Measurements from ENCODE around the gene SH3RF2.

The SH3RF2 gene

DNA sequence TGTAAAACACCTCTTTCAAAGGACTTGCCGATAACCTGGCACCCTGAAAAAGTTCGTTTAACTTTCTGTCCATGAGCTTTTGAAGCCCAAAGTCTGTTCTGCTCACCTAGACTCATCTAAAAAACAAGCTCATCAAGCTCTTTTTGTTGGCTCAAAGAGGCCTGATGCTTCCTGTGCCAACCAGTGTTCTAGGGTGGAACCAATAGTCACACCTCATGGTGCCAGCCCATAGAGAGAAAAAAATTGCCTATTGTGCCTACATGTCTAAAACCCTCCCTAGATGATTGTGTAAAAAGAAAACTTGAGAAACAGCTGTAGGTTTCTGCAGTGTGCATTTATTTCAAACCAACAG, 4.7 kb downstream of the SH3RF2 start:
- Histone ChIP-seq H3K27me3 (ENCODE audit: control insufficient read depth, insufficient read depth, low read length) (peaks cover 11% of the 10 kb centered on the region; the same call in 1 of the 2 replicates), H3K9ac (ENCODE audit: low read depth, low read length) (no peak overlapping the region), H3K4me3 (ENCODE audit: low read depth, low read length) (no peak overlapping the region), H3K36me3 (ENCODE audit: control insufficient read depth, insufficient read depth, low read length) (no peaks in the 10 kb centered on the region), H3K9me3 (ENCODE audit: control insufficient read depth, insufficient read depth, low read length) (no peaks in the 10 kb centered on the region), H3K27ac (ENCODE audit: low read depth, low read length) (no peak overlapping the region), H3K4me1 (ENCODE audit: control insufficient read depth, insufficient read depth, low read length) (peaks cover 30% of the 10 kb centered on the region)

DNA sequence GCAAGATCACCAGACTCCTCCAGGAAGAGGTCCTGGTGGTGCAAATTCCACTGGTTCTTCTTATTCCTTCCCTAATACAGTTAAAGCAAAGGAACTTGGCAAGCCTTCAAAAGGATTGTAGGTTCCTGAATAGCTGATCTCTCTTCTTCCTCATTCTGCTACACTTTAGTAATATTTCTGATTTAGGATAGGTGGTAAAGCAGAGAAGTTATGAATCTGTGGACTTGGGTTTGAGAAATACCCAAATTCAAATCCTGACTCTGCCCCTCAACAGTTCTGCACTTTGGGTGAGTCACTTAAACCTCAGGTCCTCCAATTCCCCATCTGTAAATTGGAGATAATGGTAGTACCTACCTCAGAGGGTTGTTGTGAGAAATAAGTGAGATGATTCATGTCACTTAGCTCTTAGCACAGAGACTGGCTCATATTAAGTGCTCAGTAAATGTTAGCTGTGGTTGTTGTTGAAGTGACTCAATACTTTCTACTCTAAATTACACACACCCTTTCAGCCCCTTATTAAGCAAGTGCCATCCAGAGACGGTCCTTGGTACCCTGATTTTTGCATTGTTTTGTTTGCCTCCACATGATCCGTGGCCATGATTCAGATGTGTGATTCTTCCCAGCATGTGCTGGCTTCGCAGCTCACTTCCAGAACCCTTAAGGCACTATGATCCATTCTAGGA, 5.2 kb downstream of the SH3RF2 start:
- Histone ChIP-seq H3K9ac (ENCODE audit: low read depth, low read length) (no peak overlapping the region), H3K4me1 (ENCODE audit: control insufficient read depth, insufficient read depth, low read length) (peaks cover 28% of the 10 kb centered on the region), H3K9me3 (ENCODE audit: control insufficient read depth, insufficient read depth, low read length) (no peaks in the 10 kb centered on the region), H3K36me3 (ENCODE audit: control insufficient read depth, insufficient read depth, low read length) (no peaks in the 10 kb centered on the region), H3K27ac (ENCODE audit: low read depth, low read length) (no peak overlapping the region), H3K4me3 (ENCODE audit: low read depth, low read length) (no peak overlapping the region), H3K27me3 (ENCODE audit: control insufficient read depth, insufficient read depth, low read length) (peaks cover 11% of the 10 kb centered on the region; the same call in 1 of the 2 replicates)

DNA sequence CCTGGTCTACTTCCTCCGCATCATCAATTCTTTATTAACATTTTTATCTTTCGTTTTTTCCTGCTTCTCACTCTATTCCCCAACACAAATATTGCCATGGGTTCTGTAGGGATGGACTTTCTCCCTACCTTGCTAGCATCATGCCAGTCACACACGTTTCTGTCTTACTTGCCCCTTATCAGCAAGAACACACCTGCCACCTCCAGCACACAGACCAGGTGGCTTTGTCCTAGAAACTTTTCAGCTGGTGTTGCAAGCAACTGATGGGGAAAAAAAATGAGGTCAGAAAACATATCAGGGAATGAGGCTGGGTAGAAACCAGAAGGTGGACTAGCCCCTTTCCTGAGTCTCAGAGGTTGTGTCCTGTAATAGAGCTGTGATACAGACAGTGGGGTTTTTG, 5.8 kb downstream of the SH3RF2 start:
- Histone ChIP-seq H3K4me3 (ENCODE audit: low read depth, low read length) (no peak overlapping the region), H3K27ac (ENCODE audit: low read depth, low read length) (no peak overlapping the region), H3K9me3 (ENCODE audit: control insufficient read depth, insufficient read depth, low read length) (no peaks in the 10 kb centered on the region), H3K9ac (ENCODE audit: low read depth, low read length) (no peak overlapping the region), H3K4me1 (ENCODE audit: control insufficient read depth, insufficient read depth, low read length) (peaks cover 22% of the 10 kb centered on the region), H3K27me3 (ENCODE audit: control insufficient read depth, insufficient read depth, low read length) (peaks cover 11% of the 10 kb centered on the region; the same call in 1 of the 2 replicates), H3K36me3 (ENCODE audit: control insufficient read depth, insufficient read depth, low read length) (no peaks in the 10 kb centered on the region)

DNA sequence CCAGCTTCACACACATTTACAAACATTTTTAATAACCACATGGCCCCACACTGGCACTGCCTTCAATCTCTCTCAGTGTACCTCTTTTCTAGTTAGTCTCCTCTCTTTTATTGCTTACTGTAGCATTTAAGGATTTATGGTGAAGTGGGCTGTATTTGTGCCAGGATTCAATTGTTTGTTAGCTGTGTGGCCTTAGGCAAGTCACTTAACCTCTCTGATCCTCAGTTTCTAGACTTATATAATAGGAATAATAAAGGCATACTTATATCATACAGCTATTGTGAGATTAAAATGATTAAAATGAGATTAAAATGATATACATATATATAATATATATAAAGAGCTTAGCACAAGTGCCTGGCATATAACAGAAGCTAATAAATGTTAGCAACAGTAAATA, 6.4 kb downstream of the SH3RF2 start:
- H3K36me3 ChIP-seq (ENCODE audit: control insufficient read depth, insufficient read depth, low read length) = no peaks in the 10 kb centered on the region
- H3K27me3 ChIP-seq (ENCODE audit: control insufficient read depth, insufficient read depth, low read length) = peaks cover 7% of the 10 kb centered on the region; the same call in 1 of the 2 replicates
- H3K27ac ChIP-seq (ENCODE audit: low read depth, low read length) = no peak overlapping the region
- no peak overlapping the region for H3K4me3 ChIP-seq (ENCODE audit: low read depth, low read length)
- no peaks in the 10 kb centered on the region for H3K9me3 ChIP-seq (ENCODE audit: control insufficient read depth, insufficient read depth, low read length)
- peaks cover 16% of the 10 kb centered on the region for H3K4me1 ChIP-seq (ENCODE audit: control insufficient read depth, insufficient read depth, low read length)
- no peak overlapping the region for H3K9ac ChIP-seq (ENCODE audit: low read depth, low read length)

DNA sequence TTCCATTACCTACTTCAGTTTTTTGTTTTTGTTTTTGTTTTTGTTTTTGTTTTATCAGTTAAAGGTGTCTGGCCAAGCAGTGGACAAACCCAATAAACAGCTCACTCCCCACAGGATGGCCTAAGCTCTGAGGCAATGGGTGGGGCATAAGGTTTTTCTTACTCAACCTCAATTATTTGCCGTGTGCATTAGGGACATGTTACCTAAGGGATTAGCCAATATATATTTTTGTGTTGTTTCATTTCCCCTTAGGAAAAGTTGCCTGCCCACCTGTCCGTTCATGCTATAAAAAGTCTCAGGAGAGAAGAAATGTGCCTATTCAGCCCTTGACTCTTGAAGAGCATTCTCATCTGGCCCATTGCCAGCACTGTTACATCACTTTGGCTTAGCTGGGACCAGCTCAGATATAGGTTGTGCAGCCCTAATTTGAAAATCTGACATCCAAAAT, 7.3 kb downstream of the SH3RF2 start:
- Histone ChIP-seq H3K36me3 (ENCODE audit: control insufficient read depth, insufficient read depth, low read length) (no peaks in the 10 kb centered on the region), H3K9me3 (ENCODE audit: control insufficient read depth, insufficient read depth, low read length) (no peaks in the 10 kb centered on the region), H3K27ac (ENCODE audit: low read depth, low read length) (no peak overlapping the region), H3K27me3 (ENCODE audit: control insufficient read depth, insufficient read depth, low read length) (no peaks in the 10 kb centered on the region), H3K4me3 (ENCODE audit: low read depth, low read length) (no peak overlapping the region), H3K4me1 (ENCODE audit: control insufficient read depth, insufficient read depth, low read length) (peaks cover 8% of the 10 kb centered on the region), H3K9ac (ENCODE audit: low read depth, low read length) (no peak overlapping the region)

DNA sequence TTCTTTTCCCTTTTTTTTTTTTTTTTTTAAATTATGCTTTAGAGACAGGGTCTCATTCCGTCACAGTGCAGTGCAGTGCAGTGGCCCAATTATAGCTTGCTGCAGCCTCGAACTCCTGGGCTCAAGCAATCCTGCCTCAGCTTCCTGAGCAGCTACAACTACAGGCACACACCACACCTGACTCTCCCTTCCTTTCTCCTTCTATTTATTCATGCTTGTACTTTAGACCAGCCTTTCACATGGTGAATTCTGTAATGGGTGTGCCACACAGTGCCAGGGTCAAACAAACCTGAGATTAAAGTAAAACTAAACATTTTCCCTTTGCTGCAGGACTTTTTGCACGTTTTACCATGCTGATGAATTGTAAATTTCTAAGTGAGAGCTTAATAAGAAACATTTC, 8.0 kb downstream of the SH3RF2 start:
- H3K9me3 ChIP-seq (ENCODE audit: control insufficient read depth, insufficient read depth, low read length) = no peaks in the 10 kb centered on the region
- H3K27me3 ChIP-seq (ENCODE audit: control insufficient read depth, insufficient read depth, low read length) = no peaks in the 10 kb centered on the region
- H3K36me3 ChIP-seq (ENCODE audit: control insufficient read depth, insufficient read depth, low read length) = no peaks in the 10 kb centered on the region
- no peak overlapping the region for H3K9ac ChIP-seq (ENCODE audit: low read depth, low read length)
- no peak overlapping the region for H3K4me3 ChIP-seq (ENCODE audit: low read depth, low read length)
- H3K4me1 ChIP-seq (ENCODE audit: control insufficient read depth, insufficient read depth, low read length) = peaks cover 8% of the 10 kb centered on the region; the same call in 1 of the 2 replicates
- H3K27ac ChIP-seq (ENCODE audit: low read depth, low read length) = no peak overlapping the region

DNA sequence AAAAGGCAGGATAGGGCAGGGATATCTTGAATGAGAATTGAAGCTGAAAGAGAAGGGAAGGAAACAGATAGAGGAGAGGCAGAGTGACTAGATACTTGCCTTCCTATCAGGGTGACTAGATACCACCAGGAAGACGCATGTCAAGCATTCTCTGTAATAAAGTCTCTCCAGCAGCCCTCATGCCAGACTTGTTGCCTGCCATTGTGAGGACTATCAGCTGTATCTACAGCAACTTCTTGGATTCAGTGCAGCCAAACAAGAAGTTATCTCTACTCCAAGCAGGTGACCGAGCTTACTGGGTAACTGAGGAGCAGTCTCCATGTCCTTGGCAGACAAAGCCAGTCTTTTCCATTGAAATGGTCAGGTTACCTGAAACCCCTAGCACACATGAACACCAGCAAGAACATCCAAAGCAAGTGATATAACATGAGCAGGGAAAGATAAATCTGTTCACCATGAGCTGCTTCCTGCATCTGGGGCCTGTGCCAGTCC, 9.3 kb downstream of the SH3RF2 start:
- no peak overlapping the region for H3K27ac ChIP-seq (ENCODE audit: low read depth, low read length)
- H3K4me1 ChIP-seq (ENCODE audit: control insufficient read depth, insufficient read depth, low read length) = peaks cover 12% of the 10 kb centered on the region; the same call in 1 of the 2 replicates

DNA sequence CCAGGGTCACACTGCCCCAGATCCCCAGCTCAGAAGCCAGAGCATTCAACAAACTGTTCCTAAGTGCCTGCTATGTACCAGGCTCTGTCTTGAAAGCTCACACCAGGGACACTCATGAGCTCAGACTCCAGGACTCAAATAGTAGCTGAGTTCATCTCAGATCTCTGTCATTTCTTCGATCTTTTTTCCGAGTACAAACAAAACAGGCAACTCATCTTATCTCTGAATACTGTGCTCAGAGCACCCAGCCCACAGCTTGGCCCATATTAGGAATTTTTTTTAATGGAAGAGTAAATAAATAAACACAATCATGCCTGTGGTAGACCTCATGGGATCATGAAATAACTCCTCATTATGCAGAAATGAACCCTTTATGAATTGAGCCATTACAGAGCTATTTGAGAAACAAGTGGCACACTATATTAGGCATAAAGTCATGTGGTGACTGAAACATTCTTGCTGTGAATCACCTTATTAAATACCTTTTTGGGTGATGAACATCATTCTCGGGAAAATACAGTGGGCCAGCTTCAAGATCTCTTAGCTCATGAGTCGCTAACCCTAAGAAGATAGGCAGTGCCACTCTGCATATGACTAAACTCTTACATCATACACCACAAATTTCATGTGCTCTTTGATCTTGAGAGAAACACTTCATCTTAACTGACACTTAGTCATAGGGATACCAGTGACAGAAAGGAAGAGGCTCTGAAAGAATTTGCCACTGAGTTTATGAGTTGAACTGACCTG, 9.9 kb downstream of the SH3RF2 start:
- H3K4me1 ChIP-seq (ENCODE audit: control insufficient read depth, insufficient read depth, low read length) = peaks cover 12% of the 10 kb centered on the region; the same call in 1 of the 2 replicates
- H3K36me3 ChIP-seq (ENCODE audit: control insufficient read depth, insufficient read depth, low read length) = no peaks in the 10 kb centered on the region
- H3K9me3 ChIP-seq (ENCODE audit: control insufficient read depth, insufficient read depth, low read length) = no peaks in the 10 kb centered on the region
- H3K27ac ChIP-seq (ENCODE audit: low read depth, low read length) = no peak overlapping the region
- H3K4me3 ChIP-seq (ENCODE audit: low read depth, low read length) = no peak overlapping the region
- H3K9ac ChIP-seq (ENCODE audit: low read depth, low read length) = no peak overlapping the region
- H3K27me3 ChIP-seq (ENCODE audit: control insufficient read depth, insufficient read depth, low read length) = no peaks in the 10 kb centered on the region

More for the DNA sequence above, 9.3 kb downstream of the SH3RF2 start:
- Histone ChIP-seq H3K4me3 (ENCODE audit: low read depth, low read length) (no peak overlapping the region), H3K9ac (ENCODE audit: low read depth, low read length) (no peak overlapping the region), H3K9me3 (ENCODE audit: control insufficient read depth, insufficient read depth, low read length) (no peaks in the 10 kb centered on the region), H3K36me3 (ENCODE audit: control insufficient read depth, insufficient read depth, low read length) (no peaks in the 10 kb centered on the region), H3K27me3 (ENCODE audit: control insufficient read depth, insufficient read depth, low read length) (no peaks in the 10 kb centered on the region)

DNA sequence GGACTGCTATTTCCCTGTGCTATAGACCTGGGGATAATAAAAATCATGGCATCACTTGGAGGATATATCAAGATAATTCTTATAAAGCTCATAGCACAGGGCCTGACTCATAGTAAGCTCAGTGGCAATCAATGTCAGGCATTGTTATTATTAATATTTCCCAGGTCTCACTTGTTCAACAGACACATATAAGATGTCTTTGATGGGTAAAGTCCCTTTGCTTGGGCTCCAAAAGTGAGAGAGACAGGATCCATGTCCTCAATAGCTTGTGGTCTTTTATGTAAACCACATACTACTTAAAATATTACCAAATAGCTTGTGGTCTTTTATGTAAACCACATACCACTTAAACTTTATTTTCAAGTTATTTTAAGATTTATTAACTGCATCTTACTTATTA, 11.2 kb downstream of the SH3RF2 start:
- Histone ChIP-seq H3K4me1 (ENCODE audit: control insufficient read depth, insufficient read depth, low read length) (peaks cover 12% of the 10 kb centered on the region; the same call in 1 of the 2 replicates), H3K9me3 (ENCODE audit: control insufficient read depth, insufficient read depth, low read length) (no peaks in the 10 kb centered on the region), H3K36me3 (ENCODE audit: control insufficient read depth, insufficient read depth, low read length) (no peaks in the 10 kb centered on the region), H3K4me3 (ENCODE audit: low read depth, low read length) (no peak overlapping the region), H3K27me3 (ENCODE audit: control insufficient read depth, insufficient read depth, low read length) (no peaks in the 10 kb centered on the region), H3K9ac (ENCODE audit: low read depth, low read length) (no peak overlapping the region), H3K27ac (ENCODE audit: low read depth, low read length) (no peak overlapping the region)

DNA sequence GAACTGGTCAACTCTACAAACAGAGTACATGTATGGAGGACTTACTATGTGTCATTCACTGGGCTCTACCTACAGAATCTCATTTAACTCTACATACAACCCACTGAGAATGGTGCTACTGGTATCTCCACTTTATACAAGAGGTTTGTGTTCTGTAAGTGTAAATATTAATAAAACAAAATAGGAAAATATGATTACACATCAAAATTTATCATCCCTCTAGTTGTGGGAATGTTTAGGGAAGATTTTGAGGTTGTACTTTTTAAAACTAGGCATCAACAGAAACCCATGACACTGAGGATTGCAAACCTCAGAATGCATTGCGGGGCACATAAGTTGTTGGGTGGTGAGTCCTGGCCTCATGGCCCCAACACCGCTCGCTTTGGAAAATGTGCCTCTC, 11.7 kb downstream of the SH3RF2 start:
- Histone ChIP-seq H3K9me3 (ENCODE audit: control insufficient read depth, insufficient read depth, low read length) (no peaks in the 10 kb centered on the region), H3K36me3 (ENCODE audit: control insufficient read depth, insufficient read depth, low read length) (no peaks in the 10 kb centered on the region), H3K4me1 (ENCODE audit: control insufficient read depth, insufficient read depth, low read length) (peaks cover 12% of the 10 kb centered on the region; the same call in 1 of the 2 replicates), H3K9ac (ENCODE audit: low read depth, low read length) (no peak overlapping the region), H3K4me3 (ENCODE audit: low read depth, low read length) (no peak overlapping the region), H3K27me3 (ENCODE audit: control insufficient read depth, insufficient read depth, low read length) (no peaks in the 10 kb centered on the region), H3K27ac (ENCODE audit: low read depth, low read length) (no peak overlapping the region)

DNA sequence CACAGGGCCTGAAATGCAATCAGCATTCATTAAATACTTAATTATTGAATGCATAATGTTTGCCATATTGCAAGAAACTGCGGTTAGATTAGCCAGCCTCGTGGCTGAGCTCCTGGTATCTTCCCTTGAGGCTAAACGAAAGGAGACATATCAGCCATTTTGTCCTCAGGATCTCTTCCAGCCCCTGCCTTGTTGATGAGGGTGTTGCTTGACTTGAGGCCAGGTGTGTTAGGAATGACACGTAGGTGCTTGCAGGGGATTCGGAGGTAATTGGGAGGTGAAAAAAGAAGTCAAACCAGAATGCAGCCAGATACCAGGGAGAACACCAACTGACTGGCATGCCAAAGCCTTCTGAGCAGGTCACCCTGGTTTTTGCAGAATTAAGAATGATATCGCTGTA, 12.5 kb downstream of the SH3RF2 start:
- H3K9me3 ChIP-seq (ENCODE audit: control insufficient read depth, insufficient read depth, low read length) = no peaks in the 10 kb centered on the region
- H3K36me3 ChIP-seq (ENCODE audit: control insufficient read depth, insufficient read depth, low read length) = no peaks in the 10 kb centered on the region
- H3K27ac ChIP-seq (ENCODE audit: low read depth, low read length) = no peak overlapping the region
- H3K9ac ChIP-seq (ENCODE audit: low read depth, low read length) = no peak overlapping the region
- H3K4me3 ChIP-seq (ENCODE audit: low read depth, low read length) = no peak overlapping the region
- H3K27me3 ChIP-seq (ENCODE audit: control insufficient read depth, insufficient read depth, low read length) = no peaks in the 10 kb centered on the region
- H3K4me1 ChIP-seq (ENCODE audit: control insufficient read depth, insufficient read depth, low read length) = peaks cover 12% of the 10 kb centered on the region; the same call in 1 of the 2 replicates

All from HUES48 (cell line).